Mesendoderm (in vitro differentiated cells): ENCODE data around the gene TMEM121.

Source experiments
- DNase-seq: peaks from one replicate; pipeline ENCODE4 v3.0.0; 2013
- H2AK5ac ChIP-seq: 2 replicates; pipeline ENCODE4 v1.6.1; 2013; ENCODE audit warnings: low read length, inconsistent platforms
- H2BK120ac ChIP-seq: 2 replicates; pipeline ENCODE4 v1.6.1; 2013; ENCODE audit warnings: low read depth, mild to moderate bottlenecking, low read length, moderate library complexity, mixed read lengths
- H2BK15ac ChIP-seq: replicated peaks from 2 replicates; pipeline ENCODE4 v1.6.1; 2013; ENCODE audit warnings: low read depth, mild to moderate bottlenecking, moderate library complexity
- H2BK5ac ChIP-seq: 2 replicates; pipeline ENCODE4 v1.6.1; 2013; ENCODE audit warnings: low read length, inconsistent platforms
- H3K18ac ChIP-seq: 2 replicates; pipeline ENCODE4 v1.6.1; 2013; ENCODE audit warnings: mild to moderate bottlenecking, low read length, mixed read lengths
- H3K23ac ChIP-seq: one replicate; pipeline ENCODE4 v1.6.1; 2013; ENCODE audit warnings: low read length
- H3K27ac ChIP-seq: 2 replicates; pipeline ENCODE4 v1.5.1; 2013; ENCODE audit warnings: low read depth, mild to moderate bottlenecking, inconsistent platforms, low read length, moderate library complexity
- H3K27me3 ChIP-seq: 2 replicates; pipeline ENCODE4 v1.6.1; 2013; ENCODE audit warnings: low read length, control low read depth, mild to moderate bottlenecking, inconsistent platforms; ENCODE audit not compliant: insufficient read depth, poor library complexity
- H3K36me3 ChIP-seq: 2 replicates; pipeline ENCODE4 v1.6.1; 2013; ENCODE audit warnings: low read length, inconsistent platforms; ENCODE audit not compliant: control insufficient read depth, insufficient read depth
- H3K4ac ChIP-seq: one replicate; pipeline ENCODE4 v1.6.1; 2013; ENCODE audit warnings: low read depth, mild to moderate bottlenecking, low read length, moderate library complexity
- H3K4me1 ChIP-seq: 2 replicates; pipeline ENCODE4 v1.6.1; 2013; ENCODE audit warnings: low read depth, low read length, inconsistent platforms; ENCODE audit not compliant: control insufficient read depth
- H3K4me2 ChIP-seq: 2 replicates; pipeline ENCODE4 v1.6.1; 2013; ENCODE audit warnings: low read length
- H3K4me3 ChIP-seq: 2 replicates; pipeline ENCODE4 v1.5.1; 2013; ENCODE audit warnings: mild to moderate bottlenecking, low read length
- H3K56ac ChIP-seq: one replicate; pipeline ENCODE4 v1.6.1; 2013; ENCODE audit warnings: low read length
- H3K79me1 ChIP-seq: 2 replicates; pipeline ENCODE4 v1.6.1; 2013; ENCODE audit warnings: low read length, inconsistent platforms
- H3K79me2 ChIP-seq: 2 replicates; pipeline ENCODE4 v1.6.1; 2013; ENCODE audit warnings: mild to moderate bottlenecking, low read length; ENCODE audit not compliant: control insufficient read depth, insufficient read depth
- H3K9ac ChIP-seq: 2 replicates; pipeline ENCODE4 v1.6.1; 2013; ENCODE audit warnings: low read length, inconsistent platforms
- H4K5ac ChIP-seq: one replicate; pipeline ENCODE4 v1.6.1; 2013; ENCODE audit warnings: low read length
- H4K8ac ChIP-seq: one replicate; pipeline ENCODE4 v1.6.1; 2013; ENCODE audit warnings: low read depth, mild to moderate bottlenecking, control low read depth, low read length, moderate library complexity
- WGBS: extraction: QIAGEN DNeasy Blood & Tissue Kit; methylation state at CpG from one replicate; pipeline ENCODE4 v1.1.7; 2013; ENCODE audit warnings: low lambda C conversion rate, missing lambda C conversion rate; ENCODE audit not compliant: insufficient coverage; ENCODE audit errors: extremely low coverage; 5-methylcytosine and 5-hydroxymethylcytosine counted together

TMEM121 gene

GRCh38 chr14:105486974-105487448 lies 39.4 kb upstream of the TMEM121 start:
- no peak overlapping the region for H3K27ac ChIP-seq
- H4K5ac ChIP-seq: no peak overlapping the region
- no CpG with 5 or more reads among the region's 45 CpGs for WGBS
- H3K4ac ChIP-seq: no peak overlapping the region
- peak overlapping the region; percentile 13 for H3K18ac ChIP-seq
- H3K27me3 ChIP-seq: peaks cover 8% of the 10 kb centered on the region
- H2AK5ac ChIP-seq: no peak overlapping the region
- peak overlapping the region; percentile 70 for H3K9ac ChIP-seq
- H2BK5ac ChIP-seq: no peak overlapping the region
- no peak overlapping the region for H2BK15ac ChIP-seq
- no peak for DNase-seq
- H3K36me3 ChIP-seq: no peaks in the 10 kb centered on the region
- H3K4me3 ChIP-seq: peak overlapping the region; percentile 17
- H3K79me1 ChIP-seq: no peaks in the 10 kb centered on the region
- H3K4me2 ChIP-seq: peak overlapping the region; percentile 54
- no peaks in the 10 kb centered on the region for H3K79me2 ChIP-seq
- no peak overlapping the region for H2BK120ac ChIP-seq
- no peak overlapping the region for H4K8ac ChIP-seq
- peak overlapping the region; percentile 81 for H3K56ac ChIP-seq
- no peak overlapping the region for H3K23ac ChIP-seq
- H3K4me1 ChIP-seq: no peaks in the 10 kb centered on the region

DNA sequence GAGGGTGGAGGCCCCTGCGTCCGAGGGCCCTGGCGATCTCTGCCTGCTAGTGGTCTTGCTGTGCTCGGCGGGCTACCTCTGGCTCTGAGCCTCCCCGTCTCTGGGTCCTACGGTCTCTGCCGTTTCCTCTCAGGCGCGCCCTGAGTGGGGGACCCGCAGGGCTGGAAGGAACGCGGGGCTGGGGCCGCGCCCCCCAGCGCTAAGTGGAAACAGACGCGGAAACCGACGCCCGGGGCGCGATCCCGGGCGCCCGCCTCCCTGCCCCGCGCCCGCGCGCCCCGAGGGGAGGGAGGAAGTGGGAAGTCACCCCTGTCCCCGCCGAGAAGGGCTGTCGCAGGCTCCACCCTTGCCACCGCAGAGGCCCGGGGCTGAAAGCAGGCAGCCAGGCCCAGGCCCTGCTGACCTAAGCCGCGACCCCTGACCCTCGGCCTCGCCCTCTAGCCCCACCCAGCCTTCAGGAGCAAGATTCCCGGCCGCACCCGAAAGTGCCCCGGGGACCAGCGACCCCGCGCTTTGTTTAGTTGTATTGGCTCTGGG lies 38.9 kb upstream of the TMEM121 start:
- Histone ChIP-seq H3K4me2 (peak overlapping the region; percentile 54), H3K18ac (peak overlapping the region; percentile 13), H2BK15ac (no peak overlapping the region), H3K4me3 (peak overlapping the region; percentile 17), H3K27me3 (peaks cover 8% of the 10 kb centered on the region), H2BK120ac (no peak overlapping the region), H3K27ac (no peak overlapping the region), H3K79me2 (no peaks in the 10 kb centered on the region), H4K5ac (no peak overlapping the region), H3K79me1 (no peaks in the 10 kb centered on the region), H3K4me1 (no peaks in the 10 kb centered on the region), H3K23ac (no peak overlapping the region), H3K9ac (peak overlapping the region; percentile 70), H3K4ac (no peak overlapping the region), H4K8ac (no peak overlapping the region), H2BK5ac (no peak overlapping the region), H2AK5ac (no peak overlapping the region), H3K36me3 (no peaks in the 10 kb centered on the region), H3K56ac (peak overlapping the region; percentile 81)
- WGBS: no CpG with 5 or more reads among the region's 48 CpGs
- no peak for DNase-seq

DNA sequence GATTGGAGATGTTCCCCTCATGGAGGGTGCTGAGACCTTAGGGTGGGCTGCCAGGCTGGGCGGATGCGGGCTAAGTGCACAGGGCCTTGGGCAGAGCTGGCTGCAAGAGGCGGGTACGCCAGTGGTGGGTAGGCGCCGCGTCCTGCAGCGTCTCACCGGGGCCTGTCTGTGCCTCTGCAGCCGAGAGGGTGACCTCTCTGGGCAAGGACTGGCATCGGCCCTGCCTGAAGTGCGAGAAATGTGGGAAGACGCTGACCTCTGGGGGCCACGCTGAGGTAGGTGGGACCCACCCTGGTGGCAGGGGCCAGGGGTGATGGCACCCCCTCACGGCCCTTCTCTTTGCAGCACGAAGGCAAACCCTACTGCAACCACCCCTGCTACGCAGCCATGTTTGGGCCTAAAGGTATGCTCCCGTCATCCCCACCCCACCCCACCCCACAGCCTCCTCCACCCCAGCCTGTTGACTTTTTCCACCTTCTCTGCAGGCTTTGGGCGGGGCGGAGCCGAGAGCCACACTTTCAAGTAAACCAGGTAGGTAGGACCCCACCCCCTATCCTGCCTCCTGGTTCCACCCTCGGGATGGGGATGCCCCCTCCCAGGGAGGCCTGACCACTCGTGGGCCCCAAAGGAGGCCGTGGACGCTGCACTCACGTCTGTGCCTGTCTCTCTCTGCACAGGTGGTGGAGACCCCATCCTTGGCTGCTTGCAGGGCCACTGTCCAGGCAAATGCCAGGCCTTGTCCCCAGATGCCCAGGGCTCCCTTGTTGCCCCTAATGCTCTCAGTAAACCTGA lies 38.2 kb upstream of the TMEM121 start:
- no peak overlapping the region for H3K4me3 ChIP-seq
- no peak overlapping the region for H3K23ac ChIP-seq
- H4K5ac ChIP-seq: no peak overlapping the region
- H3K79me1 ChIP-seq: no peaks in the 10 kb centered on the region
- peak overlapping the region; percentile 70 for H3K9ac ChIP-seq
- H3K18ac ChIP-seq: no peak overlapping the region
- peaks cover 8% of the 10 kb centered on the region for H3K27me3 ChIP-seq
- DNase-seq: no peak
- H3K4ac ChIP-seq: no peak overlapping the region
- H3K56ac ChIP-seq: no peak overlapping the region
- no peaks in the 10 kb centered on the region for H3K36me3 ChIP-seq
- no peak overlapping the region for H3K4me2 ChIP-seq
- H4K8ac ChIP-seq: no peak overlapping the region
- H2BK5ac ChIP-seq: no peak overlapping the region
- no peak overlapping the region for H2AK5ac ChIP-seq
- H2BK15ac ChIP-seq: no peak overlapping the region
- H3K79me2 ChIP-seq: no peaks in the 10 kb centered on the region
- no peak overlapping the region for H3K27ac ChIP-seq
- no peaks in the 10 kb centered on the region for H3K4me1 ChIP-seq
- no peak overlapping the region for H2BK120ac ChIP-seq
- no CpG with 5 or more reads among the region's 26 CpGs for WGBS

- H4K8ac ChIP-seq: no peak overlapping the region
These were observed 37.4 kb upstream of the TMEM121 start for GRCh38 chr14:105488781-105489541.

GRCh38 chr14:105489542-105490266 lies 36.7 kb upstream of the TMEM121 start:
- no peak overlapping the region for H3K4me3 ChIP-seq
- no peak overlapping the region for H2BK120ac ChIP-seq
- WGBS: no CpG with 5 or more reads among the region's 44 CpGs
- H3K56ac ChIP-seq: peak overlapping the region; percentile 85
- H2BK15ac ChIP-seq: no peak overlapping the region
- no peaks in the 10 kb centered on the region for H3K79me1 ChIP-seq
- no peaks in the 10 kb centered on the region for H3K4me1 ChIP-seq
- H4K5ac ChIP-seq: no peak overlapping the region
- DNase-seq: peak; percentile 95
- peak overlapping the region; percentile 87 for H3K4me2 ChIP-seq
- peak overlapping the region; percentile 77 for H3K9ac ChIP-seq
- no peaks in the 10 kb centered on the region for H3K79me2 ChIP-seq
- H2AK5ac ChIP-seq: no peak overlapping the region
- no peak overlapping the region for H4K8ac ChIP-seq
- H3K27me3 ChIP-seq: peaks cover 8% of the 10 kb centered on the region
- no peak overlapping the region for H3K23ac ChIP-seq
- no peaks in the 10 kb centered on the region for H3K36me3 ChIP-seq
- peak overlapping the region; percentile 64 for H3K18ac ChIP-seq
- H3K27ac ChIP-seq: no peak overlapping the region
- peak overlapping the region; percentile 4 for H3K4ac ChIP-seq
- no peak overlapping the region for H2BK5ac ChIP-seq

More at GRCh38 chr14:105488781-105489541, 37.4 kb upstream of the TMEM121 start:
- H4K5ac ChIP-seq: no peak overlapping the region
- H3K56ac ChIP-seq: no peak overlapping the region
- H3K4me1 ChIP-seq: no peaks in the 10 kb centered on the region
- H3K27ac ChIP-seq: no peak overlapping the region
- H3K23ac ChIP-seq: no peak overlapping the region
- H2AK5ac ChIP-seq: no peak overlapping the region
- no peak overlapping the region for H3K9ac ChIP-seq
- peaks cover 8% of the 10 kb centered on the region for H3K27me3 ChIP-seq
- H3K18ac ChIP-seq: no peak overlapping the region
- H3K4me3 ChIP-seq: no peak overlapping the region
- no peak overlapping the region for H2BK120ac ChIP-seq
- no peaks in the 10 kb centered on the region for H3K36me3 ChIP-seq
- no CpG with 5 or more reads among the region's 20 CpGs for WGBS
- H3K4ac ChIP-seq: no peak overlapping the region
- no peak for DNase-seq
- H3K79me1 ChIP-seq: no peaks in the 10 kb centered on the region
- no peaks in the 10 kb centered on the region for H3K79me2 ChIP-seq
- H2BK5ac ChIP-seq: no peak overlapping the region
- H2BK15ac ChIP-seq: no peak overlapping the region
- H3K4me2 ChIP-seq: no peak overlapping the region
